GM23338 (cell line): ENCODE measurements around the gene SMIM22.

Source experiments
- CTCF ChIP-seq, 2 experiments: fragments of 200-600 bp in 1 of 2; sonication (generic) in 1 of 2; conservative IDR thresholded peaks; 2 replicates each; pipeline versions ENCODE4 v1.5.1 to v1.6.1; 2016 to 2017; ENCODE audit warnings: antibody characterized with exemption in 2 of 2, low read depth in 2 of 2, mild to moderate bottlenecking in 2 of 2, moderate library complexity in 1 of 2
- EZH2phosphoT487 ChIP-seq: fragments of 200-600 bp; sonication (generic); IDR thresholded peaks from one replicate; pipeline ENCODE4 v1.8.1; 2018; ENCODE audit warnings: antibody characterized with exemption; ENCODE audit not compliant: unreplicated experiment
- POLR2AphosphoS5 ChIP-seq: IDR thresholded peaks from 2 replicates; pipeline ENCODE4 v1.6.1; 2016; ENCODE audit warnings: antibody characterized with exemption, low read depth

GRCh38 chr16:4826526-4826925 lies 31.4 kb downstream of the SMIM22 start:
- TF ChIP-seq CTCF (conservative IDR thresholded peaks at IDR 0.05; ENCODE audit: low read depth in 2 of 2) (no peak), EZH2phosphoT487 (no peak), POLR2AphosphoS5 (no peak)
